Neural progenitor cell (in vitro differentiated cells): ENCODE data around the gene RHAG.

ENCODE experiments used
- EZH2 ChIP-seq: fragments of 200-600 bp; sonication (generic); IDR thresholded peaks from 2 replicates; pipeline ENCODE4 v1.6.1; 2017; ENCODE audit warnings: antibody characterized with exemption, mild to moderate bottlenecking, moderate library complexity
- TF ChIP-seq, protein P1 (sequence below): fragments of 200-600 bp; sonication (generic); IDR thresholded peaks from 2 replicates; pipeline ENCODE4 v1.5.1; 2017; ENCODE audit warnings: antibody characterized with exemption, mild to moderate bottlenecking

- TF ChIP-seq, protein P1, sequence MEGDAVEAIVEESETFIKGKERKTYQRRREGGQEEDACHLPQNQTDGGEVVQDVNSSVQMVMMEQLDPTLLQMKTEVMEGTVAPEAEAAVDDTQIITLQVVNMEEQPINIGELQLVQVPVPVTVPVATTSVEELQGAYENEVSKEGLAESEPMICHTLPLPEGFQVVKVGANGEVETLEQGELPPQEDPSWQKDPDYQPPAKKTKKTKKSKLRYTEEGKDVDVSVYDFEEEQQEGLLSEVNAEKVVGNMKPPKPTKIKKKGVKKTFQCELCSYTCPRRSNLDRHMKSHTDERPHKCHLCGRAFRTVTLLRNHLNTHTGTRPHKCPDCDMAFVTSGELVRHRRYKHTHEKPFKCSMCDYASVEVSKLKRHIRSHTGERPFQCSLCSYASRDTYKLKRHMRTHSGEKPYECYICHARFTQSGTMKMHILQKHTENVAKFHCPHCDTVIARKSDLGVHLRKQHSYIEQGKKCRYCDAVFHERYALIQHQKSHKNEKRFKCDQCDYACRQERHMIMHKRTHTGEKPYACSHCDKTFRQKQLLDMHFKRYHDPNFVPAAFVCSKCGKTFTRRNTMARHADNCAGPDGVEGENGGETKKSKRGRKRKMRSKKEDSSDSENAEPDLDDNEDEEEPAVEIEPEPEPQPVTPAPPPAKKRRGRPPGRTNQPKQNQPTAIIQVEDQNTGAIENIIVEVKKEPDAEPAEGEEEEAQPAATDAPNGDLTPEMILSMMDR, result no peak
- TF ChIP-seq EZH2, result no peak
Measured at GRCh38 chr6:49576618-49577017, 60.0 kb downstream of the RHAG start.
